Neural cell (in vitro differentiated cells): ENCODE data around the gene AARS1.
"Not testable (repeated sequence)": the region's sequence is repeated elsewhere in the genome, so short reads cannot be mapped to it uniquely, and the experiment has no call there.

Experiments
- EZH2 ChIP-seq: fragments of 200-600, 300-800 bp; shearing (Covaris generic), sonication (generic); IDR thresholded peaks from 2 replicates; pipeline ENCODE4 v1.6.1; 2014; ENCODE audit warnings: antibody characterized with exemption, low read length, borderline replicate concordance, mild to moderate bottlenecking; ENCODE audit not compliant: insufficient read depth, poor library complexity, severe bottlenecking
- POLR2AphosphoS5 ChIP-seq: IDR thresholded peaks from 2 replicates; pipeline ENCODE4 v1.6.1; 2012

DNA sequence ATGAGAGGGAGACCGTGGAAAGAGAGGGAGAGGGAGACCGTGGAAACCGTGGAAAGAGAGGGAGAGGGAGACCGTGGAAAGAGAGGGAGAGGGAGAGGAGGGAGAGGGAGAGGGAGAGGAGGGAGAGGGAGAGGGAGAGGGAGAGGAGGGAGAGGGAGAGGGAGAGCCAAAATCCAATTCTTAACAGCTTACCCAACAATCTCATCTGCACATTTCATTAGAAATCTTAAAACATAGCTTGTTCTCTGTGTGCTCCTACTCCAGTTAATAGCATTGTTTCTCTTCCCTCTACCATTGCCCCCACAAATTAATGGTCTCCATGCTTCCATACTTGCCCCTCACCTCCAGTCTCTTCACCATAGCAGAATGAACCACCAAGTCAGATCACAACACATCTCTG, 63.9 kb downstream of the AARS1 start:
- not testable (repeated sequence) for TF ChIP-seq EZH2, POLR2AphosphoS5
